ENCODE results near the gene ENTPD1. TPM values are rescaled to one million over a fixed set of nuclear protein-coding genes. Genes with fewer than 3 reads are reported as not detected.

ENTPD1 gene
- total RNA-seq, 1 experiment from 2014 or later, result not detected

DNA sequence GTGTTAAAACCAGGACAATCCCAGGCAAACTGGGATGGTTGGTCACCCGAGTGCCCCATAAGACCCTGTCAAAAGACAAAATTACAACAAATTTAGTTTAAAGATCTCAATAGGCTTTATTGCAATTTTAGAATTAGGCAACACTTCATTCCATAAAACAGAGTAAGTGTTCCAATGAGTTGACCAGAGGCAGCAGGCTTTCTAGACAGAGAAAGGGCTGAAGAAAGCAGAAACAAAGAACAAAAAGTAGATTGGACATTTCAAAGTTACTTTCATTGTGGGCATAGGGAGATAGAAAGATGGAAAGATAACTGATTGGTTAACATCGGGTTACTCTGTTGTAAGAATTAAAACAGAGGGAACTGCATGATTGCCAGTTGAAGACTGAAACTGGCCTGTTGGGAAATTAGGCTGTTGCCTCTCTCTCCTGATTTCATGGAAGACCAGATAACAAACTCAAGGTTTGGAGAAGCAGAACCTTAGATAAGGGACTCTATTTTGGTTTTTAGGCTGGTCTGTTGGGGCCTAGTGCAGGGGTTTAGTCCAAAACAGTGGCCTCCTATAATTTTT lies 36.3 kb downstream of the ENTPD1 start:
- Histone ChIP-seq H3K36me3 (ENCODE audit: low read depth) (no peaks in the 10 kb centered on the region), H3K9me3 (ENCODE audit: insufficient read depth, low read depth) (no peaks in the 10 kb centered on the region), H3K4me3 (no peak overlapping the region), H3K27me3 (ENCODE audit: insufficient read depth, low read depth) (no peaks in the 10 kb centered on the region), H3K4me2 (no peak overlapping the region), H3K79me2 (ENCODE audit: low read depth) (no peaks in the 10 kb centered on the region), H3K27ac (no peak overlapping the region), H2AFZ (no peak overlapping the region), H4K20me1 (ENCODE audit: insufficient read depth) (no peaks in the 10 kb centered on the region), H3K9me2 (ENCODE audit: insufficient read depth) (no peaks in the 10 kb centered on the region), H3F3A (ENCODE audit: insufficient read depth, low read depth) (no peaks in the 10 kb centered on the region), H3K4me1 (replicated peaks; ENCODE audit: insufficient read depth) (peaks cover 7% of the 10 kb centered on the region; the same call in 1 of the 2 replicates)
- intact Hi-C loops (cut with micrococcal nuclease; ENCODE audit: unreplicated experiment), result no loop called here
- ChIA-PET CTCF (no interaction called here), POLR2A (ENCODE audit: unreplicated experiment) (no interaction called here)
- BruUV-seq (replicated peaks), result no TSS peak
- no peak for DNase-seq
- TF ChIP-seq EZH2 (IDR thresholded peaks at IDR 0.05; ENCODE audit: low read depth), result no peak
- TF ChIP-seq CTCF (conservative IDR thresholded peaks at IDR 0.05), result no peak

- CTCF ChIA-PET, result no interaction called here
Measured at GRCh38 chr10:95792874-95793285, 36.9 kb downstream of the ENTPD1 start.

DNA sequence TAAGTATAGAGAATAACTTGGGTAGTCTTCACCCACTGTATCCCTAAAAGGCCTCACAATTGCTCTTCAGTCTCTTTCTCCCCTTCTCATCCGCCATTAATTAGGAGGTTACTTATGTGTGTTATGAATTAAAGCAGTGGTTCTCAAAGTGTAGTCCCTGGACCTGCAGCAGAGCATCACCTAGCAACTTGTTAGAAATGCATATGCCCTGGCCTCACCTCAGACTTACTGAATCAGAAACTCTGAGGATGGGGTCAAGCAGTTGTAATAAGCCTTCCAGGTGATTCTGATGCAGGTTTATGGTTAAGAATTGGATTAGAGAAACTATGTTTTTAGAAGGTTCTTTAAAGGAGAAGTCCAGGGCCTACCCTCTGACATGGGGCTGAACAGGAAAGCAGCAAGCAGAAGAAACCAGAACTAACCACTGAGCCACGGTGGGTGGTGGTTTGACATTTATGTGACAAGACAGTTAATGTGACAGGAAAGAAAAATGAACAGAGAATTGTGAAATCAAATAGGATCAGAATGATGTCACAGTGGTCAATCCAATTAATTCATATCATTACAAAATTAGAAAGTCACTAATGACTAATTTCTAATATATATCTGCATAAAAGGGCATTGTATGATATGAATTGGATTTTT lies 37.6 kb downstream of the ENTPD1 start:
- no peak for DNase-seq
- H3K4me3 ChIP-seq, result no peak overlapping the region
- H3K27me3 ChIP-seq (ENCODE audit: insufficient read depth, low read depth), result no peaks in the 10 kb centered on the region
- H3K79me2 ChIP-seq (ENCODE audit: low read depth), result no peaks in the 10 kb centered on the region
- no peak overlapping the region for H3K27ac ChIP-seq
- peaks cover 7% of the 10 kb centered on the region; the same call in 1 of the 2 replicates for H3K4me1 ChIP-seq (replicated peaks; ENCODE audit: insufficient read depth)
- BruUV-seq (replicated peaks), result no TSS peak
- H2AFZ ChIP-seq, result no peak overlapping the region
- H4K20me1 ChIP-seq (ENCODE audit: insufficient read depth), result no peaks in the 10 kb centered on the region
- H3K9me2 ChIP-seq (ENCODE audit: insufficient read depth), result no peaks in the 10 kb centered on the region
- H3F3A ChIP-seq (ENCODE audit: insufficient read depth, low read depth), result no peaks in the 10 kb centered on the region
- no peak overlapping the region for H3K4me2 ChIP-seq
- intact Hi-C loops (cut with micrococcal nuclease; ENCODE audit: unreplicated experiment), result no loop called here
- POLR2A ChIA-PET (ENCODE audit: unreplicated experiment), result no interaction called here
- no peak for TF ChIP-seq EZH2 (IDR thresholded peaks at IDR 0.05; ENCODE audit: low read depth)
- no peak for TF ChIP-seq CTCF (conservative IDR thresholded peaks at IDR 0.05)
- no peaks in the 10 kb centered on the region for H3K9me3 ChIP-seq (ENCODE audit: insufficient read depth, low read depth)
- CTCF ChIA-PET, result no interaction called here
- no peaks in the 10 kb centered on the region for H3K36me3 ChIP-seq (ENCODE audit: low read depth)

More at GRCh38 chr10:95792874-95793285, 36.9 kb downstream of the ENTPD1 start:
- H3K9me3 ChIP-seq (ENCODE audit: insufficient read depth, low read depth), result no peaks in the 10 kb centered on the region
- peaks cover 7% of the 10 kb centered on the region; the same call in 1 of the 2 replicates for H3K4me1 ChIP-seq (replicated peaks; ENCODE audit: insufficient read depth)
- no peaks in the 10 kb centered on the region for H3K27me3 ChIP-seq (ENCODE audit: insufficient read depth, low read depth)
- intact Hi-C loops (cut with micrococcal nuclease; ENCODE audit: unreplicated experiment), result no loop called here
- POLR2A ChIA-PET (ENCODE audit: unreplicated experiment), result no interaction called here
- no peaks in the 10 kb centered on the region for H3K36me3 ChIP-seq (ENCODE audit: low read depth)
- TF ChIP-seq CTCF (conservative IDR thresholded peaks at IDR 0.05) (no peak), EZH2 (IDR thresholded peaks at IDR 0.05; ENCODE audit: low read depth) (no peak)
- no peak overlapping the region for H3K4me2 ChIP-seq
- no peak overlapping the region for H3K27ac ChIP-seq
- DNase-seq, result no peak
- no peaks in the 10 kb centered on the region for H3K9me2 ChIP-seq (ENCODE audit: insufficient read depth)
- H3K4me3 ChIP-seq, result no peak overlapping the region
- no peaks in the 10 kb centered on the region for H4K20me1 ChIP-seq (ENCODE audit: insufficient read depth)
- H3K79me2 ChIP-seq (ENCODE audit: low read depth), result no peaks in the 10 kb centered on the region
- BruUV-seq (replicated peaks), result no TSS peak
- no peak overlapping the region for H2AFZ ChIP-seq
- no peaks in the 10 kb centered on the region for H3F3A ChIP-seq (ENCODE audit: insufficient read depth, low read depth)
